ENCODE data around the gene MCM3. TPM values are rescaled to one million over a fixed set of nuclear protein-coding genes. Genes with fewer than 3 reads are reported as not detected.

Gene MCM3
- total and polyA plus RNA-seq, 2 donors (not counting 1 experiment from before 2014, with no cell fraction given) = 34.3 to 58.5 TPM

- Histone ChIP-seq H2AFZ (ENCODE audit: insufficient read depth, low read depth, low read length, poor library complexity, severe bottlenecking) (no peak overlapping the region), H3K4me1 (ENCODE audit: control insufficient read depth in 2 of 2, insufficient read depth in 2 of 2, low read length in 2 of 2) (no peaks in the 10 kb centered on the region), H3K27ac (ENCODE audit: low read length in 2 of 2) (no peak overlapping the region), H3K4me2 (replicated peaks; ENCODE audit: low read depth, low read length, poor library complexity, severe bottlenecking) (no peak overlapping the region), H3K9me3 (ENCODE audit: control extremely low read depth in 1 of 3, control insufficient read depth in 2 of 3, insufficient read depth in 1 of 3, low read length in 2 of 3) (no peaks in the 10 kb centered on the region), H3K79me2 (ENCODE audit: control insufficient read depth, insufficient read depth, low read length) (no peaks in the 10 kb centered on the region), H3K27me3 (replicated peaks in 1 of 4; ENCODE audit: control extremely low read depth in 1 of 4, control insufficient read depth in 3 of 4, insufficient read depth in 4 of 4, low read length in 3 of 4) (no peaks in the 10 kb centered on the region), H3K9ac (ENCODE audit: low read length) (no peak overlapping the region), H3K4me3 (ENCODE audit: control extremely low read depth in 1 of 5, extremely low read depth in 1 of 5, insufficient read depth in 1 of 5, low read depth in 2 of 5, low read length in 4 of 5) (no peak overlapping the region), H3K36me3 (replicated peaks in 1 of 2; ENCODE audit: control extremely low read depth in 1 of 2, control insufficient read depth in 1 of 2, extremely low read depth in 1 of 2, insufficient read depth in 2 of 2, low read length in 1 of 2) (no peaks in the 10 kb centered on the region), H4K20me1 (ENCODE audit: control insufficient read depth, insufficient read depth, low read length, poor library complexity, severe bottlenecking) (no peaks in the 10 kb centered on the region)
- intact Hi-C loops (cut with micrococcal nuclease) = no loop called here
- no peaks in the 10 kb centered on the region for H3K9me3 Mint-ChIP-seq (ENCODE audit: insufficient read depth)
- no peak overlapping the region for H3K4me3 Mint-ChIP-seq
- TF ChIP-seq EZH2 (IDR thresholded peaks at IDR 0.05; ENCODE audit: borderline replicate concordance, insufficient read depth, low read depth, low read length, poor library complexity, severe bottlenecking) (no peak), CTCF (IDR thresholded peaks at IDR 0.05) (no peak)
- H3K27me3 Mint-ChIP-seq = peaks cover 3% of the 10 kb centered on the region
- ATAC-seq (ENCODE audit: low read depth) = no peak
- no peak overlapping the region for H3K27ac Mint-ChIP-seq
- CTCF ChIA-PET = no interaction called here
- H3K4me1 Mint-ChIP-seq = no peaks in the 10 kb centered on the region
- no peak for DNase-seq
- POLR2A ChIA-PET = no interaction called here
Measured at GRCh38 chr6:52215787-52216186, 68.8 kb downstream of the MCM3 start.

Other genes starting within 250 kb of the MCM3 start
- gene PKHD1, start 197.1 kb downstream of the MCM3 start, total RNA-seq = not detected in 2 replicates
- gene PKHD1, start 197.1 kb downstream of the MCM3 start, polyA plus RNA-seq = not detected in 2 replicates
- gene IL17A, start 98.4 kb downstream of the MCM3 start, total RNA-seq = not detected in 2 replicates
- not detected in 2 replicates for gene IL17A, start 98.4 kb downstream of the MCM3 start, polyA plus RNA-seq
- not detected in 2 replicates for gene IL17F, start 40.2 kb downstream of the MCM3 start, total RNA-seq
- gene IL17F, start 40.2 kb downstream of the MCM3 start, polyA plus RNA-seq = not detected in 2 replicates
- 8.5 and 8.9 TPM in 2 replicates for gene PAQR8, start 77.4 kb upstream of the MCM3 start, total RNA-seq
- gene PAQR8, start 77.4 kb upstream of the MCM3 start, polyA plus RNA-seq = 1.3 and 2.3 TPM in 2 replicates
- gene EFHC1, start 135.6 kb upstream of the MCM3 start, total RNA-seq = 34.8 and 45.7 TPM in 2 replicates
- 19.4 and 25.3 TPM in 2 replicates for gene EFHC1, start 135.6 kb upstream of the MCM3 start, polyA plus RNA-seq